NOMO-1 treated with DMSO at 0.1 percent for 48 hours (cell line): ENCODE measurements around the gene RRAS2.

Experiments
- DNase-seq: peaks from one replicate; lab custom pipeline; 2025; ENCODE audit not compliant: unreplicated experiment; lab: John Stamatoyannopoulos, UW

The RRAS2 gene

DNA sequence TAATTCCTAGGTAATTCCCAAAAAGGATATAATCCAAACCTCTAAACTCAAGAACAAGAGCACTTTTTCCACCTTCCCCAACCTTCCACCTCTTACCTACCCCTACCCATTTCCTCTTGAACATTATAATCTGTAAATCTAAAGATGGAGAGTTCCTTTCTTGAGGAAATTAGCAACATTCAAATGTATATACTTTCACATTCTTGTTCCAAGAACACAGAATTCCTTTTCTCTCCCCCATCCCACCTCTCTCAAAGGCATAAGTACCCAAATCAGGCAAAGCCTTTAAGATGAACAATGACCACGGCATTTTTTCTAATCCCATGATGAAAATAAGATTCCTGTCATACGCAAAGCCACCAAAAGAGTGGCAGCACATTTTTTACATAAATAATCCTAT is 18.3 kb downstream of the RRAS2 start:
- no peak for DNase-seq

- no peak for DNase-seq
Measured at GRCh38 chr11:14339356-14339755, 19.6 kb downstream of the RRAS2 start.

GRCh38 chr11:14336507-14337503 is 22.2 kb downstream of the RRAS2 start:
- no peak for DNase-seq

DNA sequence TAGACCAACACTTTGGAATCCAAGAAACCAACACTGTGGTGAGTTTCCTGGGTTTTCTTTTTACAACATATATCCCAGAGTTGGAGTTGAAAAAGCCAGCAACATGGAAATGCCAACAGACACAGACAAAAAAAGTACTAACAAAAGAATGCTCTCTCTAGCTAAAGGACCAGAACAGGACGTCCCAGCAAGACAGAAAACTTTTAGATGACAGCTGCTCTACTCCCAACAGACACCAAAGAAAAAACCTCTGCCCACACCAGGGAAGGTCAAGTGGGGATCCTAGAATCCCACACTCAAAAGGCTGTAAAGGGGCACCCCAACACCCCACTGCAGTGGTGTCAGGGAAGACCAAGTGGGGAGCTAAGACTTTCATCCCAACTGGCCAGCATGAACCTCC is 23.3 kb downstream of the RRAS2 start:
- DNase-seq: no peak

DNA sequence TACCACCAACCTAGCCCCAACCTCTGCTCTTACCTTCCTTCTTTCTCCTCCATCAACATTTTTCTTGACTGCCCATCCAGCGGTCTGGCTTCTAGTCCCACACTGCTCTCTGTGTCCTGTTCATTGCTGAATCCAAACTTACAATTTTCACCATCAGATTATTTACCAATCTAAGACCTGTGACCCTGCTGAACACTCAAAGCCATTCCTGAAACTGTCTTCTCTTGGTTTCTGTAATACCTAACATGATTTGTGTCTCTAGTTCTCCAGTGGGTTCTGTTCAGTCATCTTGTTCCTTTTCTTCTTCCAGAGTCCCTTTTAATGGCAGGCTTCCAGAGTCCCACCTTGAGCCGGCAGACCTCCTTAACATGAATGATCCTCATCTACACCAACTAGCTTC is 24.1 kb downstream of the RRAS2 start:
- DNase-seq: no peak

GRCh38 chr11:14334192-14334591 is 24.8 kb downstream of the RRAS2 start:
- DNase-seq: no peak

DNA sequence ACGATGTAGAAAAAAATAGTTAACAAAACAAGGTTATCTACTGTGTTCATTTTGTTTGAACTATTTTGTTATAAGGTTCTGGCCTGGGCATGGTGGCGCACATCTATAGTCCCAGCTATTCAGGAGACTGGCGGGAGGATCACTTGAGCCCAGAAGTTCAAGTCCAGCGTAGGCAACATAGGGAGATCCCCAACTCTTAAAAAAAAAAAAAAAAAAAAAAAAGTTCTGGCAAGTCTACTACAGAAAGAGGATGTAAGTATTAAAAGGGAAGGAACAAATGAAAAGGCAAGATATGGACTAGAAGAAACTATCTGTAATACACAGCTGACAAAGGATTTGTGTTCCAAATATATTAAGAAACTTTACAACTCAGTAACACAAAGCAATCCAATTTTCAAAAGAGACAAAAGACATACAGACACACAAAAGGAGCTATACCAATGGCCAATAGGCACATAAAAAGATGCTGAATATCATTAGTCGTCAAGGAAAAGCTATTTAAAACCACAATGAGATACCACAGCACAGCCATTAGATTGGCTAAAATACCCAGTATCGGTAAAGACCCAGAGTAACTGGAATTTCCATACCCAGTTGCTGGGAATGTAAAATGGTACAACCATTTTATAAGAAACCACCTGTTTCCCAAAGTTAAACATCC is 27.4 kb downstream of the RRAS2 start:
- peak; percentile 61 for DNase-seq

GRCh38 chr11:14330881-14331280 is 28.1 kb downstream of the RRAS2 start:
- DNase-seq: no peak

DNA sequence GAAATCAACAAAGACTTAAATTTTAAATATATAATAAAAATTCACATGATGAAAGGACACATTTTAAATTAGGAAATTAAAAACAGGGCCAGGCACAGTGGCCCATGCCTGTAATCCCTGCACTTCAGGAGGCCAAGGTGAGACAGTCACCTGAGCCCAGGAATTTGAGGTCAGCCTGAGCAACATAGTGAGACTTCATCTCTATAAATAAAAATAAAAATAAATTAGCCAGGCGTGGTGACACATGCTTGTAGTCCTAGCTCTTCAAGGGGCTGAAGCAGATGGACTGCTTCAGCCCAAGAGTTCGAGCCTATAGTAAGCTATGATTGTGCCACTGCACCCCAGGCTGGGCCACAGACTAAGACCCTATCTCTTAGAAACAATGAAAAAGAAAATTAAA is 29.3 kb downstream of the RRAS2 start:
- no peak for DNase-seq

GRCh38 chr11:14327116-14327515 is 31.9 kb downstream of the RRAS2 start:
- DNase-seq: no peak

GRCh38 chr11:14323118-14323676 is 35.8 kb downstream of the RRAS2 start:
- no peak for DNase-seq

GRCh38 chr11:14322510-14322909 is 36.5 kb downstream of the RRAS2 start:
- DNase-seq: no peak

GRCh38 chr11:14320020-14320419 is 39.0 kb downstream of the RRAS2 start:
- no peak for DNase-seq

DNA sequence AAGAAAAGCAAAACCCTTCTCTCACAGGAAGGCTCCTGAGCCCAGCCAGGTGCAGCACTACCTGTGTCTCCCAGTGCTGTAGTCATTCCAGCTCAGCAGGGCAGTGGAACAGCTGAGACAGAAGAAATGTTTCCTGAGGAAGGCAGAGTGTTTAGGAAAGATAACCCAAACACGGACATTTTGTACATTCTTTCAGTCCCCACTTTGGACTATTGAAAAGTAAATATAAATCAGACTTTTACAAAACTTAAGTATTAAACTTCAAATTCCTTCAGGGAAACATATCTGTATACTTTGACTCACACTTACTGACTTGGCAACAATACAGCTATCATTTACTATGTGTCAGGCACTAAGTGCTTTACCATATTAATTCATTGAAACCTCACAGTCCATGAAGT is 40.4 kb downstream of the RRAS2 start:
- DNase-seq: no peak

GRCh38 chr11:14317659-14318325 is 41.2 kb downstream of the RRAS2 start:
- DNase-seq: no peak

- no peak for DNase-seq
Measured at GRCh38 chr11:14315130-14315529, 43.9 kb downstream of the RRAS2 start.

- no peak for DNase-seq
Measured at GRCh38 chr11:14314127-14314526, 44.9 kb downstream of the RRAS2 start.

DNA sequence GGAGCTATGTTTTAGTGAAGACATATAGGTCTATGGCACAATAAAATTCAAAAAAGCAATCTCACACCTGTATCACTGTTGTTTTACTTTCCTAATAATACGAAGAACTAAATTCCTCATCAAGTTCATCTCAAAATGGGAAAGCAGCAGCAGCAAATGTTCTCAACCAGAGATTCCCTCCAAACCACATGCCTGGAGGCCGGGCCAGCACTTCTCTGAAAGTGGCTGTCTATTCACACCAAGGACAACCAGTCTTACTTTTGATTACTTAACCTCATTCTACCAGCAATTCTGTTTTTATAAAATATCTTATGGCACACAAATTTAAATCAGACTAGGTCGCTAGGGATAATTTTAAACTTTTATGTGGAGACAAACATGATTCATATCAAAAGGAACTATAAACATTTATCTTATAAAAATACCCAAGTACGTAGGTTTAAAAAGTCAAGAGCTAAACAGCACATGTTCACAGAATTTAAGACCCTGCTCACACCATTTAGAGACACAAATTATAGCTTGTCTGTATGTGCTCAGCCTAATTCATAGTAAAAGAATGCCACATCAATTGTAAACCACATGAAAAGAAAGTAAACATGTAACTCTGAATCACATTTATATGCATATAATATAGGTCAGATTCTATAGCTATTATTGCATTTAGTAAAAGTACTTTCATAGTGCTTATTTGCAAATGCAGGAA is 46.1 kb downstream of the RRAS2 start:
- no peak for DNase-seq

DNA sequence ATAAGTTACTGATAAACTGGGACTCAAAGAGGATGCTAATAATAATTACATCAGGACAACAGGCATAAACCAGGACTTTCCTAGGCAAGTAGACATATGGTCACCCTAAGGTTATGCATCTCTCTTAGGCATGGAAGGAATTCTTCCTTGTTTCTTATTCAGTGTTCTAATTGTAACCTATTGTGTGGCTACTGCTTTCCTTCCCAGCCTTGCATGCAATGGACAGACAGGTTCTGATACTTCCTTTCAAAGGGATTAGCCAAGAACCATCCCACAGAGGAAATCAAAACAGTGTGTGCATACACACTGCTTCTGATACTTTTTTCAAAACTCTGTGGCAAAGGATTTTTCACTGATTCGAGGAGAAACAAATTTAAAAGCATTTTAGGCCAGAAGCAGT is 48.3 kb downstream of the RRAS2 start:
- no peak for DNase-seq

GRCh38 chr11:14309425-14310192 is 49.4 kb downstream of the RRAS2 start:
- no peak for DNase-seq
